ENCODE data around the gene SIRT4.
"Not testable (repeated sequence)": the region's sequence is repeated elsewhere in the genome, so short reads cannot be mapped to it uniquely, and the experiment has no call there.

The SIRT4 gene

GRCh38 chr12:120336392-120336791, 34.3 kb downstream of the SIRT4 start:
- DNase-seq (ENCODE audit: low read depth), result not testable (repeated sequence)

DNA sequence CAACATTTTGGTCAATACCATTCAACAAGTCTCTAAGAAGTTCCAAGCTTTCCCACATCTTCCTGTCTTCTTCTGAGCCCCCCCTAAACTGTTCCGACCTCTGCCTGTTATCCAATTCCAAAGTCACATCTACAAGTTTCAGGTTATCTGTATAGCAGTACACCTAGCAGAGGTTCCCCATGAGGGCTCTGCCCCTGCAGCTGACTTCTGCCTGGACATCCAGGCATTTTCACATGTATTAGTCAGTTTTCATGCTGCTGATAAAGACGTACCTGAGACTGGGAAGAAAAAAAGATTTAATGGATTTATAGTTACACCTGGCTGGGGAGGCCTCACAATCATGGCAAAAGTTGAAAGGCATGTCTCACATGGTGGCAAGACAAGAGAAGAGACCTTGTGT, 35.6 kb downstream of the SIRT4 start:
- DNase-seq (ENCODE audit: low read depth), result no peak

GRCh38 chr12:120339256-120339655, 37.1 kb downstream of the SIRT4 start:
- no peak for DNase-seq (ENCODE audit: low read depth)

DNA sequence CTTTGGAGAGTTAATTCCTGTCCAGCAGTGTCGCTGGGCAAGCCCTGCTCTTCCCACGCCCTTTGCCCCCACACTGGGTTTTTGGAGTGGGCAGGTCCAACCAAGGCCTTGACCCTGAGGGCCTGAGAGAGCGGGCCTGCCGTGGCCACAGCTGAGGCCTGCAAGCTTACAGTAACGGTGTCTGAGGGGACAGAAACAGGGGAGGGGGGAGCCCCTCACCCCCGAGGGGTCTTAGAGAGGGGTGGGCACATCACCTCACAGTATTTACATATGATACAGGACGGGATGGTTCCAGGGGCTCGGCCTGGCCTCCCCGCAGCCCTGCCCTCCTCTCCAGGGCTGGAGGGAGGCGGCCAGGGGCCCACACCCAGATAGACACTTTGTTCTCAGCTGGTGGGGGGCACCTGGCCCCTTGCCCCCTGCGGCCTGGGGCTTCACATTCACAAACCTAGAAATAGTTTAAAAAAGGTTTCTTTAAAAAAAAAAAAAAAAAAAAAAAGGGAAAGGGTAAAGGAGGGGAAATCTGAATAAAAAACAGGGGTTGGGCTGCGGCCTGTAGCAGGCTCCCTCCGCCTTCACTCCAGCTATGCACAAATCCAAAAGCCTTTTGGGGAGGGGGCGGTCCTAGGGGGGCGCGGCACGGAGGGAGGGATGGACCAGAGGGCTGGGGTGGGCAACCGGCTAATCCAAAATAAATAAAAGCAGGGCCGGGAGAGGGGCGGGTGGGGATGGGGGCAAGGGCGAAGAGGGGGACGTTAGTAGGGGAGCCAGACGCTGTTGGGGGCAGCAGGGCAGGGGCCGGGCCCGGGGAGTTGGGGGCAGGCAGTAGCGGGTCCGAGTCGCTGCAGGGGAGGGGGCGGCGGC, 40.3 kb downstream of the SIRT4 start:
- DNase-seq (ENCODE audit: low read depth), result no peak

DNA sequence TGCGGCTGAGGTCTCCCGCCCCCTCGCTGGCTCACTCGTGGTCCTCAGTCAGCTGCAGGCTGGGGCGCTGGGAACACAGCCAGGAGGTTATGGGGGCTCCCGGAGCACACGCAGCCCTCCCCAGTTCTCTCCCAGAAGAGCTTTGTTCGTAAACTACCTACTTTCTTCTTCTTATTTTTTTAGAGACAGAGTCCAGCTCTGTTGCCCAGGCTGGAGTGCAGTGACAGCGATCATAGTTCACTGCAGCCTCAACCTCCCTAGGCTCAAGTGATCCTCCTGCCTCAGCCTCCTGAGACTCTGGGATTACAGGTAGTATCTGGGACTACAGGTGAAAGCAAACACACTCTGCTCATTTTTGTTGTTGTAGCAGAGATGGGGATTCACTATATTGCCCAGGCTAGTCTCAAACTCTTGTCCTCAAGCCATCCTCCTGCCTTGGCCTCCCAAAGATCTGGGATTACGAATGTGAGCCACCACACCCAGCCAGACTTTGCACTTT, 41.0 kb downstream of the SIRT4 start:
- DNase-seq (ENCODE audit: low read depth), result no peak

DNA sequence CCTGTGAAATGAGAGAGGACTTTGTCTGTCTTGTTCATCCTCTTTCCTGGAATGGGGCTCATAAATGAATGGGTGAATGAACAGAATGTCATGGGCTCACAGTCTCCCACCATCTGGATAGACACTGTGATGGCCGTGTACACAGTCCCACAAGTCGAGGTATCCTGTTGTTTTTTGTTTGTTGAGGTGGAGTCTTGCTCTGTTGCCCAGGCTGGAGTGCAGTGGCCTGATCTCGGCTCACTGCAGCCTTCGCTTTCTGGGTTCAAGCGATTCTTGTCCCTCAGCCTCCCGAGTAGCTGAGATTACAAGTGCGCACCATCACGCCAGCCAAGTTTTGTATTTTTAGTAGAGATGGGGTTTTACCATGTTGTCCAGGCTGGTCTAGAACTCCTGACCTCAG, 41.6 kb downstream of the SIRT4 start:
- DNase-seq (ENCODE audit: low read depth), result no peak

DNA sequence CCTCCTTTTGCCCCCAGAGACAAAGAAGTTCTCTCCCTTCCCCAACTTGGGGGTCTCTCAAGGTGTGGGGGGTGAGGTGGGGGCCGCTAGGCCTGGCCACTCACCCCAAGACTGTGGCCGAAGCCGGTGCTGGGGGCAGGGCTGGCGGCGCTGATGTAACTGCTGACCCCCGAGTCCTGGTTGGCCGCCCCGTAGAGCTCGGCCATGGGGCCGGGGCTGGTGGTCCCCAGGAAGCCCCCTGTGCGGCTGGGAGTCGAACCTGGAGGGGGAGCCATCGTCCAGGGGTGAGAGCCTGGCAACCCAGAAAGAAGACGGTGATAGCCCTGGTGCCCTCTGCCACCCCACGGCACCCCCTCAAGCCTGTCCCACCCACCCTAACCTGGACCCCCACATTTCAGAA, 43.9 kb downstream of the SIRT4 start:
- no peak for DNase-seq (ENCODE audit: low read depth)

GRCh38 chr12:120346681-120347080, 44.6 kb downstream of the SIRT4 start:
- no peak for DNase-seq (ENCODE audit: low read depth)

- no peak for DNase-seq (ENCODE audit: low read depth)
Measured at GRCh38 chr12:120347766-120348165, 45.6 kb downstream of the SIRT4 start.

DNA sequence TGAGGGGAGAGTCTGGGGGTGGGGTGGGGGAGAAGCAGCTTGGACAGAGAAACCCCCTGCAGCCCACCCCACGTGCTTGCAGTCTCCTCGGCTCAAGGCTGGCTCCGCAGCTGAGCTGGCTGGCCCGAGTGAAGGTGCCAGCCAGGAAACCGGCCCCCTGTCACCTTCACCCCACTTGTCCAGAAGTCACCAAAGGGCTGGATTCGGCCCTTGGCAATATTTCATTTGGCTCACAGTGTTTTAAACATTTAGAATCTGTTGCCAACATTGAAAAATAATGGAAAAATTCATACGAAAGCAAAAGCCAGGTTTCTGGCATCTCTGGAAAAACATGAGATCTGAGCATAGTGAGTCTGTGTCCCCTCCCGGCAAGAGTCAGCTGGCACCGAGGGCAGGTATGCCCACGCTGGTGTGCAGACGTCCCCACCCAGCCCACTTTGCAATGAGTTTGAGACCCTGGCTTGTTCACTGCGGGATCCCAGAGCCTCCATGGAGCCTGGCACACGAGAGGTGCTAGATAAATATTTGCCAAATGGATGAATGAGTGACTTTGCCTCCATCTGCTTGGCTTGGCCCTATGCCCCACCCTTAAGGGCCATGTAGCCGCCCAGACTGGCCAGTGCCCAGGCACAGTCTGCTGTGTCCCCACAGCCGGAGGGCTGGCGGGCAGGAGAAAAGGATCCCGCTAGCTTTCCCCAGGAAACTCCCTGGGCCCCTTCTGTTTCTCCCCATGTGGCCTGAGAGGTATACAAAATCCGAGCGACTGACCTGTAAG, 48.6 kb downstream of the SIRT4 start:
- no peak for DNase-seq (ENCODE audit: low read depth)

- DNase-seq (ENCODE audit: low read depth), result peak; percentile 30
Measured at GRCh38 chr12:120352117-120352516, 50.0 kb downstream of the SIRT4 start.

DNA sequence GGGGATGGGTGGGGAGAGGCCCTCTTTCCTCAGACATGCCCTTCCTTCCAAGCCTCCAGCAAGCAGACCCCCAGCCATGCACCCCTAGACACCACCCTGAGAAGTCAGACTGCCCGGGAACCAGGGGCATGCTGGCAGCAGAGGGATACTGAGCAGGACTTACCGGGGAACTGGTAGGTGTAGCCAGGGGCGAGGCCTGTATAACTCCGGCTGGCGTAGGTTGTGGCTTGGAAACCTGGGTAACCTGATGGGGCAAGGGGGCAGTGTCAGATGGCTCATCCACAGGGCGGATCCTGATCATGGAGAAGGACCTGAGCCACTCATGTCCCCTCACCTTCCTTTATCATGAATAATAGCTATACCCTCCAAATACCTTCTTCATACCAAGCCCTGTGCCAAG, 51.0 kb downstream of the SIRT4 start:
- no peak for DNase-seq (ENCODE audit: low read depth)

DNA sequence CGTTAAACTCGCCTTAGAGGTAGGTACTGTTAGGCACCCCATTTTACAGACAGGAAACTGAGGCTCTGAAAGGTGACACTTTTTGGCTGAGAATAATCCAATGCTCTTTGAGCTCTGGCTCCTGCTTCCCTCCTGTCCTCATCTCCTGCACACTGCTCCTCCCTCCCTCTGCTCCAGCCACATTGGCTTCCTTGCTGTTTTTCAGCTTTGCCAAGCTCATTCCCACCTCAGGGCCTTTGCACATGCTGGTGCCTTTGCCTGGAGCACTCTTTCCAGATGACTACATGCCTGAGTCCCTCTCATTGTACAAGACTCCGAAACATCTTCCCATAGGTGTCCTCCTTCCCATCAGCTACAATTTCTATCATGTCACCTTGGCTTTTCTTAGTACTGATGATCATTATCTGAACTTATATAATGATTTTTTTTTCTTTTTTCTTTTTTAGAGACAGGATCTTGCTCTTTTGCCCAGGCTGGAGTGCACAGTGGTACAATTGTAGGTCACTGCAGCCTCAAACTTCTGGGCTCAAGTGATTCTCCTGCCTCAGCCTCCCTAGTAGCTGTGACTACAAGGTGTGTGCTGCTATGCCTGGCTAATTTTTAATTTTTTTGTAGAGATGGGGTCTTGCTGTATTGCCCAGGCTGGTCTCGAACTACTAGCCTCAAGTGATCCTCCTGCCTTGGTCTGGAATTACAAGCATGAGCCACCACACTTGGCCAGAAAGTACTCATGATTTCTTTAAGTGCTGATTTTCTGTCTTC, 51.6 kb downstream of the SIRT4 start:
- DNase-seq (ENCODE audit: low read depth), result no peak

DNA sequence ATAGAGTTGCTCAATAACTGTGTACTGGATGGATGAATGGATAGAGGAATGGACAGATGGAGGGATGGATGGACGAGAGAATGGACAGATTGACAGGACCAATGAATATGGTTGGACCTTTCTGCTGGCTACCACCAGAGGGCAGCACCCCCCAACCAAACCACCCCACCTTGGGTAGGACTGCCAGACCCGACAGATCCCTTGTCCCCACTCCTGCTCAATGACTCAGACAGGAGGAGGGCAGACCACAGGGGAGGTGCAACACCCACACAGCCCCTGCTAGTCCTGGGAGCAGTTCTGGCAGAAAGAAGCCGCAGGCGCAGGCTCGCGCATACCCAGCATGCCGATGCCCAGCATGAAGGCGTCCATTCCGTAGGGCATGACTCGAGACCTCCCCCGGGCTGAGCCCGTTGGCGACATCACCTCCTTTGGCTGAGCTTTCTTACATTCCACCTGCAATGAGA, 54.5 kb downstream of the SIRT4 start:
- DNase-seq (ENCODE audit: low read depth), result peak; percentile 76

DNA sequence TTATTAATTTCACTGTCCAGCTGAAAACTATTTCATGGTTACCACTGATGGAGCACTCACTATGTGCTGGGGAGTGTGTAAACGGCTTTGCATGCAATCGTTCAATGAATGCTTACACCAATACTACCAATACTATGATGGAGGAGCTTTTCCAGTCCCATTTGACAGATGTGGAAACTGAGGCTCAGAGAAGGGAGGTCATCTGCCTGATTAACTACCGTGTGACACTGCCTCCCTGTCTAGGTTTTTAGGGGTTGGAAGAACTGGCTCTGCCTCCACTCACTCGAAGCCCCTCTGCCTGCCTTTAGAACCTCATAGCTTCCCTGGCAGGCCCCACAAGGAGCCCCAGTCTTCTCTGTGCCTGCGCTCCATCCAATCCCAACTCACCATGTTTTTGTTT, 55.0 kb downstream of the SIRT4 start:
- DNase-seq (ENCODE audit: low read depth), result no peak

GRCh38 chr12:120358412-120359100, 56.4 kb downstream of the SIRT4 start:
- DNase-seq (ENCODE audit: low read depth), result no peak

- DNase-seq (ENCODE audit: low read depth), result no peak
Measured at GRCh38 chr12:120359128-120359527, 57.0 kb downstream of the SIRT4 start.

DNA sequence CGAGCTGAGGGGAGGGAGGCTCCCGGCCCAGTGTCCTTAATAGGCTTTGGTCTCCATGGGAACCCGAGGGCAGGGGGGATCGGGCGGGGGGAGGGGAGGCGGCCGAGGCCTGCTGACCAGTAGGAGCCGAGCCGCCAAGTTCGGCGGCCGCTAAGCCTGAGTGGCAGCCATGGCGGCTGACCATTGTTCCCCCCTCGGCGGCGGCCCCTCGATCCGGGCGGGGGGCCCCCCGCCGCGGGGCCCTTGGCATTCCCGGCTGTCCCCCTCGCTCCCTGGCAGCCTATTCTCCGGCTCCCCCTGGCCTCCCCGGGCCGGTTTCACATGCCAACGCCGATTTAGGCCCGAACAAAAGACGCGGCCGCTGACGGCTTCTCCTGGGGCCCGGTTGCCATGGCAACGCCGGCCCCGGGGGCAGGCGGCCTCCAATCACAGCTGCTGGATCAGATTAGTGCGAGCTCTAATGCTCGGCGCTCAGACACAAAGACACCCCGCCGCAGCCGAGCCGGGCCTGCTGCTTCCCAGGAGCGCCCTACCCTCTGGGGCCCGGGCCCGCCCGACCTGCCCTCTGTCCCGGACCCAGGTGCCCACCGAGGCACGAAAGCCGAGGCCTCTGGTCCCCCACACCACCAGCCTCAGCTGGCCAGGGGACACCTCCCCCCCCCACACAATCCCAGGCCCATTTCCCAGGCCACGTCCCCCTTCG, 59.5 kb downstream of the SIRT4 start:
- no peak for DNase-seq (ENCODE audit: low read depth)
